Fibroblast of lung (primary cell): ENCODE data around the gene CACNA1F.

Source experiments
- CTCF ChIP-seq, 2 donors: IDR thresholded peaks in 1 of 2; conservative IDR thresholded peaks in 1 of 2; 1 replicate in 1 of 2; 2 replicates in 1 of 2; pipeline ENCODE4 v1.5.1; 2011 to 2012; ENCODE audit warnings: low read length in 2 of 2, control low read depth in 1 of 2, inconsistent platforms in 1 of 2, low read depth in 1 of 2, mild to moderate bottlenecking in 1 of 2
- EZH2 ChIP-seq: IDR thresholded peaks from 2 replicates; pipeline ENCODE4 v1.5.1; 2012; ENCODE audit warnings: low read length, control low read depth, mild to moderate bottlenecking; ENCODE audit errors: missing control alignments

- TF ChIP-seq CTCF (conservative IDR thresholded peaks at IDR 0.05 in 1 of 2, IDR thresholded peaks at IDR 0.05 in 1 of 2; ENCODE audit: low read depth in 1 of 2, low read length in 2 of 2) (no peak), EZH2 (no peak)
Measured at GRCh38 chrX:49193542-49193964, 39.6 kb downstream of the CACNA1F start.
